GM20431 (cell line): ENCODE results near the gene MOB3B.

Experiments
- in situ Hi-C: fragments of 300-500 bp; cut with MseI, MboI; formaldehyde crosslinking; loops from one replicate; pipeline ENCODE4 v1.15.0; 2020; ENCODE audit warnings: low sequenced_read_pairs; ENCODE audit not compliant: unreplicated experiment

Gene MOB3B

GRCh38 chr9:27398982-27399653 is 130.5 kb downstream of the MOB3B start:
- in situ Hi-C loops, result no loop called here

DNA sequence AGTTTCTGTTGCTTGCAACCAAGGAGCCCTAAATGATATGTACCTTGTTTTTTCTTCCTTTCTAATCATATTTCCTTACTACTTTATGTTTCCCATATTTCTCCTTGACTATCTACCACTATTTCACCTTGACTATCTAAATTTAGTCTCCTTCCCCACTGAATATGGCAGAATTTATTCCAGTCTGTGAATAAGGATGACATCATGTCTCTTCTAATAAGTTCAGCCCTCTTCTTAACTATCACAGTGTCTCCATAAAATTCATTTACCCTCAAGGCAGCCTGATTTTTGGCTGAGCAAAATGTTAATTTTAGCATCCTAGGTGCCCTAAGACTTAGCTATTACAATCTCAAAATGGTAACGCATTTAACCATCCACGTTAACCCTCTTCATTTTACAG is 133.1 kb downstream of the MOB3B start:
- in situ Hi-C loops, result no loop called here

- in situ Hi-C loops, result no loop called here
These were observed 134.1 kb downstream of the MOB3B start for GRCh38 chr9:27395484-27395921.

DNA sequence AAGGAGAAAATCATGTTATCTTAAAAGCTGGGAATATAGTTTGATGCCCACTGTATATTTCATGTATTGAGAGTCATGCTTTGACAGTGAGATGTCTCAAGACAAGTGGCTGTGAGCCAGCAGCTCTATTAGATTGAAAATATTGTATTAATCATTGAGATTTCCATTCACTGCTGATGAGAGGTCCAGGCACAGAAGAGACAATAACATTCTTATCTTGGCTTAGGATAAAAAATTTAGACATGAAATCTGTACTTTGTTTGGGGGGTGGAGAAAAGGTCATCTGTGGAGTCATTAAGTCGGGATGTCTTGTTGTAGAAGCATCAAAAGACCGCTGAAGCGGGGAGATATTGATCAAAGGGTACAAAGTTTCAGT is 134.8 kb downstream of the MOB3B start:
- in situ Hi-C loops, result no loop called here

- in situ Hi-C loops, result no loop called here
These were observed 135.3 kb downstream of the MOB3B start for GRCh38 chr9:27394154-27394825.

- in situ Hi-C loops, result no loop called here
These were observed 136.4 kb downstream of the MOB3B start for GRCh38 chr9:27393054-27393846.

DNA sequence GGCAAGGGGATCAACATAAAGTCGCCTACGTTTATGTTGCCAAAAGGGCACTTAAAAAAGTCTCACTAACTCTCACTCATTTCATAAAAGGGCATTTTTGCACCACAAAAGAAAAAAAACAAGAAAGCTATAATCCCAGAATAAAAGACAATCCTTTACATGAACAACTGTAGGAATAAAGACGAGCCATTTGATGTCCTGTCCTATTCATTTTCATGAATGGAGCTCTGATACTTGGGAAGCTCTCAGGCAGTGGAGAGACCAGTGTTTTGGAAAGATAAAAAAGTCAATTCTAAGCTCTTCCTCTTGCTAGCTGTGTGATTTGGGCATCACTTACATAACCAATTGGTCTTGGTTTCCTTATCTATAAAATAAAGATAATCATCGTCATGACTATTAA is 137.2 kb downstream of the MOB3B start:
- in situ Hi-C loops, result no loop called here

DNA sequence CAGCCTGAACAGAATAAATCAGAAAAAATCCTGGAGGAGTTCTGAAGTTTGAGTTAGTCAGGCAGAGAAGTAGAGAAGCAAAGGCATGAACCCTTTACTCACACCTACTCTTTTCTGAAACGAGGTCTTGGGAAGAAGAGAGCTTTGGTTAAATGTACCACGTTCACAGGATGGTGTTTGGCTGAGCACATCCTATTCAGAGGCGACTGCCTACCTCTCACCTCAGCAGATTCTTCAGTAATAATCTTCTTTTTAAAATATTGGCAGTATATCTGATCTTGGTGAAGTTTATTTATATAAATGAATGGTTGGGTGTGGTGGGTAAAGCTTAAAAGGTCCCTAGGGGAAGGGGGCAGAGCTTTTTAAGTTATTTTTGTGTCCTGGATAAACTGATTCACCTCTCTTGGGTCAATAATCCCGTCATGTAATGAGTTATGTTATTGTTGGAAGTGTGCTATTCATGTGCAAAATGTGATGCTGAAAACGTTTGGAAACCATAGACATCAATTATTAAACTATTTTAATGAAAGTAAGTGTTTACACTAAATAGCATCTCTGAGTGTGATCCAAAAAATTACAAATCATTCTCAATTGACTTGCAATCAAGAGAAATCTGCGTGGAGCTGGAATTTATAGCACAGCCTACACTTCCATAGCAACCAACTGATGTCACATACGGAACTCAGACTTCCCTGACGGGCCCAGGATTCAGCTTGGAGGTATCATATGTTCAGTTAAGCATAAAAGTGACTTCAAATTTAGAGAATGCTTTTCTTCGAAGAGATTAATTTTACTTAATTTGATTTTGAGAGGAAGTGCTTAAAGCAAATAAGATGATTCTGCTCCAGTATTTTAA is 138.3 kb downstream of the MOB3B start:
- in situ Hi-C loops, result no loop called here

- in situ Hi-C loops, result no loop called here
These were observed 141.5 kb downstream of the MOB3B start for GRCh38 chr9:27388150-27388549.

GRCh38 chr9:27387722-27388121 is 141.9 kb downstream of the MOB3B start:
- in situ Hi-C loops, result no loop called here

DNA sequence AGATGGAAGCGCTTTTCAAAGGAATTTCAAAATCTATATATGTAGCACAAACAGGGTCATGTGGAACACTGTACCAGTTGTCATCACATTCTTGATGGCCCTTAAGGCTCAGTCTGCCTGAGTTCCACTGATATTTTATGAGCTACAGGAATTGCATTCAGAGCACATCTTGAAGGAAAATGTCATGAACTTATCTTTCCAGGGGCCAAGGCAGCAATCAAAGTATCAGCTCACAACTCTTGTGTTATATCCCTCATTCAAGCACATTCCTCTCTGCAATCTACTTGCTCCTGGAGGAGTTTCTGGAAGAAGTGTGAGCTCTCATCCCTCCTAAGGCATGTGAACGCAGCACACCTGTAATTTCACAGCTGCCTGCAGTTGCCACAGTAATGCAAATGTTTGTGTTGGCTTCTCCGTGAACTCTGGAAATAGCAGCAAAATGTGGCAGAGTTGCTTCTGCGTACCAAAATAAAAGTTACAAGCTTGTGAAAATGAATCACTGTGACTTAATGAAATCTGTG is 143.0 kb downstream of the MOB3B start:
- in situ Hi-C loops, result no loop called here

- in situ Hi-C loops, result no loop called here
These were observed 143.8 kb downstream of the MOB3B start for GRCh38 chr9:27385606-27386322.

DNA sequence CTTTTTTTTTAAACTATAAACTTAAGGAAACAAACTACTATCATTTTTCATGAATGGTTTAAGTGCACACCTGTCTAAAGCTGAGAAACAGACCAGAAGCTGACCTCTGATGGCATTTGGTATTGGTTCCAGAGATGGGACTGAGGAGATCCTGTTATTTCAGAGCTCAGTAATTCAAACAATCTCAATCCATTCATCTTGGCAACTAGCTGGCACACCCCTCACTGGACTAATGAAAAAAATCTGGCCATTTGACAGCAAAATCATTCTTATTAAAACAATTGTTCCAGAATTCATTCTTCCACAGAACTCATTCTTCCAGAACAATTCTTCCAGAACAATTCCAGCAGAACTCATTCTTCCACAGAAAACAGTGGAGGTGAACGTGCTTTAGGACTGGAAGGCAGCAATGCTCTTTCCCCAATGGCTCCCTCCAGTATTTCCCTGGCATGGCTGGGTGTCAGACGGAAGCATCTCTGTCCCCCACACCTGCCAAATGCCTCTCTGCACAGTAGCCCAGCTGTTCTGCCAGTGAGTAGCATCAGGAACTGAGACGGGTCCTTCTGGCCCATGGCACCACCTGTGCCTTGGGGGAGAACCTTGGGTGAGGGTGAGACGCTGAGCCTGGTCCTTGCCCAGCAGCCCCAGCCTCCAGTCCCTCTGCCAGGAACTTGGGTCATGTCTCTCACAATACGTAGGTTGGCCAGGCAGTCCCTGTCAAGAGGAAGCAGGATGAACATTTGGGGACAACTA is 145.2 kb downstream of the MOB3B start:
- in situ Hi-C loops, result no loop called here

DNA sequence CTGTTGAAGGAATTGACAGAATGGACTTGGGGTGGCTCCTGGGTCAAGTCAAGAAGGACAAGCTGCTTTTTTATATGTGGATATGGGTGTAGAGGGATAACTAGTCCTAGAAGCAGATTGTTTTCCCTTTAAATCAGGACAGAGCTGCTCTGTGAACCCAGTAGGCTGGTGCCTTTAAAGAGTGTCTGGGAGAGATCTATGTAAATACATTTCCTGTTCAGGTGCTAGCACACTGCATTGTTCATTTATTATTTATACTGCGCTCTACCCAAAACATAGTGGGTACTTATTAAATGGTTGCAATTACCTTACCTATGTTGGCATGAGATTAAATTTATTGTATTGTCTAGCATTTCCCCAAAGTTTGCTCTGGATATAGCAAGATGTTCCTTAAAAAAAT is 146.1 kb downstream of the MOB3B start:
- in situ Hi-C loops, result no loop called here

GRCh38 chr9:27382975-27383374 is 146.6 kb downstream of the MOB3B start:
- in situ Hi-C loops, result no loop called here

DNA sequence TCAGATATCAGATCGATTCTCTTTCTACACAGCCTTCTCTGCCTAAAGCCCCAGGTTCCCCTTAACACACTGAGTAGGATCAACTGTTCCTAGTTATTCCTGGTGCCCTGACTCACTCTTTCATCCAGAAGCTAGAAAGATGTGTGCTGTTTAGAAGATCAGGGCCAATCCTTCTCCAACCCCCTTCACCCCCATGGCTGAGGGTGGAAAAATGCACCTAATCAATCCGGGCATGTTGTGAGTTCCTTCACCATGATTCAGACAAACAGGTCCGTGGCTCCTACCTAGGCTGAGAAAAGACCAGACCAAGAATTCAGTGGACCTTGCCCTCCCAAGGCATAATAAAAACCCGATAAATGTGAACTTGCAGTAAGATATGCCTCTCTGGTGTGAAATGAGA is 147.3 kb downstream of the MOB3B start:
- in situ Hi-C loops, result no loop called here

DNA sequence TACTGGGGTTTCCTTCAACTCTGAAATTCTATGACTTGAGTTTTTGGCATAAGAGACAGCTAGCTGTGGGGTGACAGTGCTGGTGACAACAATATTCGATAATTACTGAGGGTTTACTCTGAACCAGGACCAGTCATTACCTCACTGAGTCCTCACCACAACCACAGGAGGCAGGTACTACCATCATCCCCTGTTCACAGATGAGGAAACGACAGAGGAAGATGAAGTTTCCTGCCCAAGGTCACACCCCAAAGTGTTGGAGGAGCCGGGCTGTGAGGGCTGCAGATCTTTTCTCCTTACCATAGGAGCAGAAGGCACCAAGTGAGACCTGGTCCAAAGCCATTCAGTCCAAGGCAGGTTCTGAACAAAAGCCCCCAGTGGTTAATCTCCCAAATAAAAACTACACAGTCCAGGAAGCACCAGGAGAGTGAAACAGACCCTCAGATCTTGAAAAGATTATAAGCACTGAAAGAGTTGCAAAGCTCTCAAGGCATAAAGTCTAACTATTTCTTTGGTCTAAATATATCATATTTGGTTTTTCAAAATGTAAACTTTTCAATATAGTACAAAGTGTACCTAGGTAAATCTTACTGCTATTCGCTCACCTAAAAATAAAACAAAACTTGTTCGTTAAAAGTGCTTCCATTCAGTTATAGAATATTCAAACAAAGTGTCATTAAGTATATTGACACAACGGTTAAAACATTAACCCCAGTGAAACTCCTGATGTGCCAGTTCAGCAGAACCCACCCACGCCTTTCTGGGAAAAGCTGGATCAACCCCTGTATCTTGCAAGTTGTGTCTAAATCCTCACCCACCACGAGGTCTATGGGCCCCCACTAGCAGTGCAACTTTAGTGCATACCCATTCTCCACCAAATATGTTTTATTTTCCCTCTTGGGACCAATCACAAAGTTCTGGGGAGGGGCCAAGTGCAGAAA is 150.0 kb downstream of the MOB3B start:
- in situ Hi-C loops, result no loop called here
